ENCODE data around the gene PRSS57.

GRCh38 chr19:640606-641189 is 54.6 kb downstream of the PRSS57 start:
- no peak for TF ChIP-seq POLR2A (IDR thresholded peaks at IDR 0.05; ENCODE audit: insufficient read depth in 1 of 2, low read depth in 2 of 2, low read length in 2 of 2)
- TF ChIP-seq HOMEZ (CRISPR knock-in tag; IDR thresholded peaks at IDR 0.05; ENCODE audit: low read depth): no peak

Measured in HepG2 (cell line).